Measurements from ENCODE around the gene SPRN.

SPRN gene

DNA sequence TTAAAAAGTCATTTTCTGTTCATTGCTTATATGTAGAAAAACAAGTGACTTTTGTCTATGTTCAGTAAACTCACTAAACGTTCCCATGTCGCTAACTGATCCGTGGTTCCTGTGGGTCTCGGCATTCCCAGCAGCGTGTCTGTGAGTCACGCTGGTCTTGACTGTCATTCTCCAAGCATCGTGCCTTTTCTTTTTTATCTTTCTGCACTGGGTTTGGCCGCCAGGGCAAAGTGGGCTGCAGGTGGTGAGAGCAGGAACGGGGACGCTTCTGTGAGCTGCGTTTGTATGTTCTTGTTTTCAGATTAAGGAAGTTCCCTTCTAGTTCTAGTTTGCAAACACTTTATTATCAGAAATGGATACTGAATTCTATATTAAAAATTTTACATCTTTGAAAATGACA lies 22.6 kb upstream of the SPRN start:
- Histone ChIP-seq H3K9me3 (ENCODE audit: insufficient read depth, low read length) (peaks cover 28% of the 10 kb centered on the region), H3K4me3 (ENCODE audit: insufficient read length, low read depth) (no peak overlapping the region), H3K36me3 (ENCODE audit: insufficient read depth, insufficient read length, low read length) (no peaks in the 10 kb centered on the region), H3K9ac (ENCODE audit: insufficient read length, low read depth) (no peak overlapping the region), H3K4me1 (ENCODE audit: insufficient read depth, insufficient read length) (peaks cover 4% of the 10 kb centered on the region), H3K27me3 (ENCODE audit: insufficient read depth, insufficient read length) (no peaks in the 10 kb centered on the region)
- no peak for TF ChIP-seq SUZ12 (IDR thresholded peaks at IDR 0.05; ENCODE audit: extremely low read depth, insufficient read depth, insufficient read length)
- TF ChIP-seq ZNF274 (IDR thresholded peaks at IDR 0.05; ENCODE audit: low read depth, low read length): no peak
- no peak for TF ChIP-seq YY1 (IDR thresholded peaks at IDR 0.05; ENCODE audit: insufficient read depth, insufficient read length)
- no peak for DNase-seq (ENCODE audit: low read depth, low spot score)

DNA sequence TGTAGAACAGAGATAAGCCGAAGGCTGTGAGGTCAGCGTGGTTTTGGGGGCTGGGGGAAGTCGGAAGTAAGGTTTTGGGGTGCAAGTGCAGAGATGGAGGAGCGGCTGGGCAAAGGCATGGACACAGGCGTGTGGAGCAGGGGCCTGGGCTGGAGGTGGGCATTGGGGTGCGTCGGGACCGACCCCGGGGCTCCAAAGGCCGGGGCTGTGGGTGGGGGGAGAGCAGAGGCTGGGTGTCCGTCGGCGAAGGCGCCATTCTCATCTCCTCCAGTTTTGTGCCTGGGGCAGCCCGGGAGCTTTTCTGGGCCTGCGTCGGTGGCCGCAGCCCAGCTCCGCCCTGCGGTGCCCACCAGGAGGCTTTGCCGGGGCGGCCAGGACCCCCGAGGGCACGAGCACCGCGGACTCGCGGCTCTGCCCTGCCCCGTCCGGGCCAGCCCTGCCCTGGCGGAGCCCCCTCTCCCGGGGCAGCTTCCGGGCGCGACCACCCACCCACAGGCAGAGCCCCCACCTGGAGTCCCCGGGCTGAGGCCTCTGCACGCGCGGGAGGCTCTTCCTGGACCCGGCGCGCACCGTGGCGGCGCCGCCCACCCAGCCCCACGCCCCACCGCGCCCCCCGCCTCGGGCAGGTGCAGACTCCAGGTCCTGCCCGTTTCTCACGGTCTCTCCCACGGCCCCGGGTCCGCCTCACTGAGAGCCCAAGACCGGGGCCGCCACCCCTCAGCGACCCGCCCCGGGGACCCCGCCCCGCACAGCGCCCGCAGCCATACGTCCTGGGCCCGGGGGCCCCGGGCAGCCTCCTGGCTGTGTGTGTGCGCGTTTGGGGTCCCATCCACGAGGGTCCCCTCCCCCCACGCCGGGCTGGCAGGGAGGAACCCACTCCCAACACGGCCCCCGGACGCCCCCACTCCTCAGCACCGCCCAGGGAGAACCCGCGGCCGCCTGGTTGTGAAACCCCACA lies 21.6 kb upstream of the SPRN start:
- Histone ChIP-seq H3K9ac (ENCODE audit: insufficient read length, low read depth) (no peak overlapping the region), H3K9me3 (ENCODE audit: insufficient read depth, low read length) (peaks cover 28% of the 10 kb centered on the region), H3K4me3 (ENCODE audit: insufficient read length, low read depth) (no peak overlapping the region), H3K36me3 (ENCODE audit: insufficient read depth, insufficient read length, low read length) (no peaks in the 10 kb centered on the region), H3K27me3 (ENCODE audit: insufficient read depth, insufficient read length) (no peaks in the 10 kb centered on the region), H3K4me1 (ENCODE audit: insufficient read depth, insufficient read length) (peaks cover 4% of the 10 kb centered on the region)
- no peak for DNase-seq (ENCODE audit: low read depth, low spot score)
- TF ChIP-seq SUZ12 (IDR thresholded peaks at IDR 0.05; ENCODE audit: extremely low read depth, insufficient read depth, insufficient read length): no peak
- TF ChIP-seq YY1 (IDR thresholded peaks at IDR 0.05; ENCODE audit: insufficient read depth, insufficient read length): no peak
- TF ChIP-seq ZNF274 (IDR thresholded peaks at IDR 0.05; ENCODE audit: low read depth, low read length): no peak

DNA sequence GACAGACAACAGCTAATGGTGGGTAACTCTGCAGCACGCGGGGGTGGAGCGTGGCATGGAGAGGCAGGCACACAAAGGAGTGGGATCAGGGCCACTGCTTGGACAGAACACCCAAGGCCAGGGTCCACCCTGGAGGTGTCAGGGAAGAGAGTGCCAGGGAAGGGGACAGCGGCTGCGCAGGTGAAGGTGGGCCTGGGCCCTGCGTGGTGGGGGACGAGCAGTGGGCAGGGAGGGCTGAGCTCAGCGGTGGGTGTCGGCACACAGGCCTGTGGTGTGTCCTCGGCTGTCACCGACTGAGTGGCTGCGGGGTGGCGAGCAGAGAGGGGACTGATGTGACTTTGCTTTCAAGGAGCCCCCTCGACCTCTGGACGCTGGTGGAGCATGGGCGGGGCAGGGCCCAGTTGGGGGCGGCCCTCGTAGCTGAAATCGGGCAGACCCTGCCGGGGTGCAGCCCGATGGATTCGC lies 20.9 kb upstream of the SPRN start:
- Histone ChIP-seq H3K27me3 (ENCODE audit: insufficient read depth, insufficient read length) (no peaks in the 10 kb centered on the region), H3K36me3 (ENCODE audit: insufficient read depth, insufficient read length, low read length) (no peaks in the 10 kb centered on the region), H3K4me3 (ENCODE audit: insufficient read length, low read depth) (no peak overlapping the region), H3K9me3 (ENCODE audit: insufficient read depth, low read length) (peaks cover 28% of the 10 kb centered on the region), H3K9ac (ENCODE audit: insufficient read length, low read depth) (no peak overlapping the region), H3K4me1 (ENCODE audit: insufficient read depth, insufficient read length) (peaks cover 4% of the 10 kb centered on the region)
- no peak for DNase-seq (ENCODE audit: low read depth, low spot score)
- TF ChIP-seq ZNF274 (IDR thresholded peaks at IDR 0.05; ENCODE audit: low read depth, low read length): no peak
- TF ChIP-seq YY1 (IDR thresholded peaks at IDR 0.05; ENCODE audit: insufficient read depth, insufficient read length): no peak
- no peak for TF ChIP-seq SUZ12 (IDR thresholded peaks at IDR 0.05; ENCODE audit: extremely low read depth, insufficient read depth, insufficient read length)

GRCh38 chr10:133444342-133445267 lies 20.2 kb upstream of the SPRN start:
- Histone ChIP-seq H3K9ac (ENCODE audit: insufficient read length, low read depth) (no peak overlapping the region), H3K36me3 (ENCODE audit: insufficient read depth, insufficient read length, low read length) (no peaks in the 10 kb centered on the region), H3K27me3 (ENCODE audit: insufficient read depth, insufficient read length) (no peaks in the 10 kb centered on the region), H3K4me3 (ENCODE audit: insufficient read length, low read depth) (no peak overlapping the region), H3K4me1 (ENCODE audit: insufficient read depth, insufficient read length) (peaks cover 4% of the 10 kb centered on the region), H3K9me3 (ENCODE audit: insufficient read depth, low read length) (peaks cover 28% of the 10 kb centered on the region)
- TF ChIP-seq ZNF274 (IDR thresholded peaks at IDR 0.05; ENCODE audit: low read depth, low read length) (no peak), YY1 (IDR thresholded peaks at IDR 0.05; ENCODE audit: insufficient read depth, insufficient read length) (no peak), SUZ12 (IDR thresholded peaks at IDR 0.05; ENCODE audit: extremely low read depth, insufficient read depth, insufficient read length) (no peak)
- DNase-seq (ENCODE audit: low read depth, low spot score): no peak

GRCh38 chr10:133442967-133443924 lies 18.8 kb upstream of the SPRN start:
- Histone ChIP-seq H3K4me3 (ENCODE audit: insufficient read length, low read depth) (no peak overlapping the region), H3K4me1 (ENCODE audit: insufficient read depth, insufficient read length) (peaks cover 4% of the 10 kb centered on the region), H3K9me3 (ENCODE audit: insufficient read depth, low read length) (peaks cover 24% of the 10 kb centered on the region), H3K27me3 (ENCODE audit: insufficient read depth, insufficient read length) (no peaks in the 10 kb centered on the region), H3K9ac (ENCODE audit: insufficient read length, low read depth) (no peak overlapping the region), H3K36me3 (ENCODE audit: insufficient read depth, insufficient read length, low read length) (no peaks in the 10 kb centered on the region)
- DNase-seq (ENCODE audit: low read depth, low spot score): no peak
- TF ChIP-seq SUZ12 (IDR thresholded peaks at IDR 0.05; ENCODE audit: extremely low read depth, insufficient read depth, insufficient read length) (no peak), YY1 (IDR thresholded peaks at IDR 0.05; ENCODE audit: insufficient read depth, insufficient read length) (no peak), ZNF274 (IDR thresholded peaks at IDR 0.05; ENCODE audit: low read depth, low read length) (no peak)

DNA sequence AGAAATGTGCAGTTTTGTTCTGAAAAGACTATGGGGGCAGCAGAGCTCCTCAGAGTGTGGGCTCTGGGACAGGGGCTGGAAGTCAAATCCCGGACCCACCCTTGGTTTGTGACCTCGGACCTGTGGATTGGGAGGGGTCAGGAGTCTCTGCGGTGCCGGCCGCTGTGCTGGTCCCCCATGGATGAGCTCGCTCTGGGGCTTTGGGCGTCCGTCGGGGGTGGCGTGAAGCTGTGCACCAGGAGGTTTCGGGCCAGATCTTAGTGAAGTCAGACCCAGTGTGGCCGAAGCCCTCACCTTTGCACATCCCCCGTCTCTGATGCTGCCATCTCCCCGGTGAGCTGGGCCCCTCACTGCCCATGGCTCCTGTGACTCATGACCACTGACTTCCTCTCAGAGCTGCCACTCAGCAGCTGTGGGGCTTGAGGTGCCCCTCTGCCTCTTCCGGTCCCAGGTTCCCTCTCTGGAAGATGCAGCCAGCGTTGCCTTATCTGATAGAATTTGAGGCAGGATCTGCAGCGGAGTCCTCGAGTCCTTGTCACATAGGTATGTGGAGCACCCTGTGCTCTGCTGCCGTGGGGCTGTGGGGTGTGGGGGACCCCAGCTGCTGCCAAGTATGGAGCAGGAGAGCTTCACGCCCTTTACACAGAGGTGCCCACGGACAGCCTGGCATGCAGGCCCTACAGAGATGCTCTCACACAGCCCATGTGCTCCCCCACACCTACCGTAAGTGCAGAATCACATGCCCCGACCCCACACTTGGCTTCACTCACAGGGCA lies 18.0 kb upstream of the SPRN start:
- Histone ChIP-seq H3K36me3 (ENCODE audit: insufficient read depth, insufficient read length, low read length) (no peaks in the 10 kb centered on the region), H3K9me3 (ENCODE audit: insufficient read depth, low read length) (peaks cover 16% of the 10 kb centered on the region; the same call in 1 of the 2 replicates), H3K9ac (ENCODE audit: insufficient read length, low read depth) (no peak overlapping the region), H3K4me3 (ENCODE audit: insufficient read length, low read depth) (no peak overlapping the region), H3K27me3 (ENCODE audit: insufficient read depth, insufficient read length) (no peaks in the 10 kb centered on the region), H3K4me1 (ENCODE audit: insufficient read depth, insufficient read length) (peaks cover 4% of the 10 kb centered on the region)
- TF ChIP-seq ZNF274 (IDR thresholded peaks at IDR 0.05; ENCODE audit: low read depth, low read length): no peak
- no peak for DNase-seq (ENCODE audit: low read depth, low spot score)

Measured in NT2/D1 (cell line).